GM23338 (cell line): ENCODE measurements around the gene RAMACL.

Experiments
- CTCF ChIP-seq, 2 experiments: fragments of 200-600 bp in 1 of 2; sonication (generic) in 1 of 2; conservative IDR thresholded peaks; 2 replicates each; pipeline versions ENCODE4 v1.5.1 to v1.6.1; 2016 to 2017; ENCODE audit warnings: antibody characterized with exemption in 2 of 2, low read depth in 2 of 2, mild to moderate bottlenecking in 2 of 2, moderate library complexity in 1 of 2
- POLR2AphosphoS5 ChIP-seq: IDR thresholded peaks from 2 replicates; pipeline ENCODE4 v1.6.1; 2016; ENCODE audit warnings: antibody characterized with exemption, low read depth
- REST ChIP-seq: IDR thresholded peaks from one replicate; pipeline ENCODE4 v1.6.1; 2018; ENCODE audit warnings: antibody characterized with exemption; ENCODE audit not compliant: unreplicated experiment

GRCh38 chr6:166611631-166612030 is 25.2 kb upstream of the RAMACL start:
- TF ChIP-seq CTCF (conservative IDR thresholded peaks at IDR 0.05; ENCODE audit: low read depth in 2 of 2) (no peak), POLR2AphosphoS5 (no peak), REST (no peak)
